ENCODE data around the gene VPS26C. TPM values are rescaled to one million over a fixed set of nuclear protein-coding genes. Genes with fewer than 3 reads are reported as not detected.

Gene VPS26C
- total and polyA plus RNA-seq, 9 of the 15 experiments (the other 6 are each of a cell fraction or from before 2014, with no cell fraction given) = 32.8 to 48.7 (median 42.1) TPM

- TF ChIP-seq ZNF609 (CRISPR knock-in tag; IDR thresholded peaks at IDR 0.05; ENCODE audit: borderline replicate concordance) = no peak
- TF ChIP-seq ZC3H4 (CRISPR knock-in tag; IDR thresholded peaks at IDR 0.05; ENCODE audit: borderline replicate concordance) = no peak
- no peak for TF ChIP-seq SETDB1 (IDR thresholded peaks at IDR 0.05; ENCODE audit: low read length)
- no peak for TF ChIP-seq HBP1 (CRISPR knock-in tag; IDR thresholded peaks at IDR 0.05)
- no peak for TF ChIP-seq ZBTB26 (CRISPR knock-in tag; IDR thresholded peaks at IDR 0.05)
- TF ChIP-seq CBFB (CRISPR knock-in tag; IDR thresholded peaks at IDR 0.05) = no peak
- no peak for TF ChIP-seq KAT7 (CRISPR knock-in tag; IDR thresholded peaks at IDR 0.05; ENCODE audit: borderline replicate concordance)
- no peak for TF ChIP-seq CREB5 (CRISPR knock-in tag; IDR thresholded peaks at IDR 0.05)
- TF ChIP-seq SFPQ (IDR thresholded peaks at IDR 0.05; ENCODE audit: low read depth, low read length) = no peak
- no peak for TF ChIP-seq TSC22D4 (tag; IDR thresholded peaks at IDR 0.05)
- TF ChIP-seq ZNF780A (CRISPR knock-in tag; IDR thresholded peaks at IDR 0.05) = no peak
- no peak for TF ChIP-seq ZNF584 (CRISPR knock-in tag; IDR thresholded peaks at IDR 0.05; ENCODE audit: low read depth)
- peak; percentile 11 for TF ChIP-seq SAP30 (IDR thresholded peaks at IDR 0.05; ENCODE audit: borderline replicate concordance, insufficient read depth, low read depth, low read length, poor library complexity, severe bottlenecking)
- no peak for TF ChIP-seq TARDBP (IDR thresholded peaks at IDR 0.05)
Measured at GRCh38 chr21:37220433-37220980, 46.6 kb downstream of the VPS26C start (continued).

All from K562 (cell line).